HepG2 (cell line): ENCODE data around the gene ADAR. TPM values are rescaled to one million over a fixed set of nuclear protein-coding genes. Genes with fewer than 3 reads are reported as not detected.

Source experiments
- ATAC-seq: fragments of 200-7000 bp; cut with Tn5 transposase; 3 replicates; pipeline ENCODE4 v1.9.1; 2020; ENCODE audit warnings: mild to moderate bottlenecking, moderate library complexity
- BruUV-seq: library from RNA; stranded (reverse); fragments of 400-500 nt; replicated peaks from 2 replicates; lab custom pipeline; 2021; lab: Mats Ljungman, UMichigan
- CTCF ChIA-PET: fragments of 300-600 bp; formaldehyde crosslinking; extraction: SDS; loops from one replicate; lab custom pipeline; 2021; ENCODE audit warnings: low total read pairs, inconsistent platforms, low intra/inter-chr PET ratio; lab: Yijun Ruan, JAX
- POLR2A ChIA-PET: fragments of 350-600 bp; sonication (Branson Sonifier 250); formaldehyde crosslinking; loops from one replicate; lab custom pipeline; 2020; ENCODE audit warnings: antibody characterized with exemption, inconsistent platforms; lab: Yijun Ruan, JAX
- DNase-seq: peaks from one replicate; pipeline ENCODE4 v3.0.0-alpha.2; 2015; ENCODE audit warnings: low spot score
- FAIRE-seq: peaks from 3 replicates; lab custom pipeline; 2011; peaks lifted over from hg19 to GRCh38; lab: Jason Lieb, UNC
- H2AFZ ChIP-seq: one replicate; pipeline ENCODE4 v1.6.1; 2011; ENCODE audit warnings: low read length, inconsistent platforms
- H3K27ac ChIP-seq: fragments of 300-600 bp; 3 replicates; pipeline ENCODE4 v1.8.0; 2011; ENCODE audit warnings: mixed run types, mild to moderate bottlenecking, mixed read lengths, low read length, inconsistent platforms; ENCODE audit not compliant: insufficient read depth; ENCODE audit errors: extremely low read length
- H3K27me3 ChIP-seq, 2 experiments: fragments of 200-600 bp in 1 of 2; 2 replicates in 1 of 2; 3 replicates in 1 of 2; pipeline versions ENCODE4 v1.6.0 to v1.8.0; 2011; ENCODE audit warnings: low read length in 2 of 2, mild to moderate bottlenecking in 2 of 2, moderate library complexity in 2 of 2, inconsistent platforms in 1 of 2; ENCODE audit not compliant: insufficient read depth in 2 of 2, control insufficient read depth in 1 of 2
- H3K36me3 ChIP-seq, 2 experiments: fragments of 200-600 bp in 1 of 2; replicated peaks in 1 of 2; 2 replicates in 1 of 2; 3 replicates in 1 of 2; pipeline versions ENCODE4 v1.5.1 to v1.8.0; 2011; ENCODE audit warnings: low read length in 2 of 2, inconsistent platforms in 1 of 2; ENCODE audit not compliant: insufficient read depth in 2 of 2, control insufficient read depth in 1 of 2
- H3K4me1 ChIP-seq: 2 replicates; pipeline ENCODE4 v1.5.1; 2012; ENCODE audit warnings: low read length, inconsistent platforms; ENCODE audit not compliant: insufficient read depth
- H3K4me2 ChIP-seq: 2 replicates; pipeline ENCODE4 v1.6.0; 2011; ENCODE audit warnings: low read depth, low read length, inconsistent platforms
- H3K4me3 ChIP-seq, 3 experiments: fragments of 200-600 bp in 1 of 3; sonication (generic), shearing (Covaris generic) in 1 of 3; replicated peaks in 1 of 3; 2 replicates each; pipeline ENCODE4 v1.5.1; 2011 to 2016; ENCODE audit warnings: low read length in 3 of 3, inconsistent platforms in 2 of 3, low read depth in 2 of 3, mild to moderate bottlenecking in 2 of 3, control low read depth in 1 of 3, mixed read lengths in 1 of 3; ENCODE audit not compliant: insufficient read depth in 1 of 3
- H3K79me2 ChIP-seq: one replicate; pipeline ENCODE4 v1.6.1; 2011; ENCODE audit warnings: low read length, inconsistent platforms; ENCODE audit not compliant: insufficient read depth
- H3K9ac ChIP-seq: 2 replicates; pipeline ENCODE4 v1.6.0; 2011; ENCODE audit warnings: mild to moderate bottlenecking, low read depth, low read length, inconsistent platforms; ENCODE audit not compliant: insufficient read depth
- H3K9me3 ChIP-seq: 2 replicates; pipeline ENCODE4 v1.5.1; 2012; ENCODE audit warnings: mild to moderate bottlenecking, low read length
- H4K20me1 ChIP-seq: 2 replicates; pipeline ENCODE4 v1.6.0; 2011; ENCODE audit warnings: inconsistent platforms, mild to moderate bottlenecking, low read length, moderate library complexity; ENCODE audit not compliant: insufficient read depth
- ATF1 ChIP-seq: IDR thresholded peaks from 2 replicates; pipeline ENCODE4 v1.6.1; 2016; ENCODE audit warnings: mild to moderate bottlenecking, control low read depth
- NFIC ChIP-seq: IDR thresholded peaks from 2 replicates; pipeline ENCODE4 v1.6.1; 2012; ENCODE audit warnings: mild to moderate bottlenecking, low read length, inconsistent platforms
- NFKB2 ChIP-seq: sonication (generic); formaldehyde crosslinking; IDR thresholded peaks from 2 replicates; pipeline ENCODE4 v1.4.0; 2020; ENCODE audit warnings: missing genetic modification reagents, borderline replicate concordance
- NR2F6 ChIP-seq, 2 experiments: IDR thresholded peaks; 2 replicates each; pipeline ENCODE4 v1.6.1; 2016; ENCODE audit warnings: antibody characterized with exemption in 1 of 2, mild to moderate bottlenecking in 1 of 2
- RBM22 ChIP-seq: fragments of 200-400 bp; formaldehyde crosslinking; optimal IDR thresholded peaks from 2 replicates; pipeline ENCODE3; 2017; ENCODE audit warnings: mild to moderate bottlenecking, low read length, moderate library complexity
- YEATS2 ChIP-seq: sonication (generic); formaldehyde crosslinking; IDR thresholded peaks from 2 replicates; pipeline ENCODE4 v1.4.0; 2020; ENCODE audit warnings: missing genetic modification reagents, borderline replicate concordance
- WGBS: methylation state at CpG from one replicate; pipeline ENCODE4 v1.1.6; 2017; ENCODE audit warnings: low lambda C conversion rate; 5-methylcytosine and 5-hydroxymethylcytosine counted together
- in situ Hi-C: cut with HindIII; loops from 2 replicates; pipeline ENCODE4 v1.10.0; 2017; ENCODE audit warnings: low pct_unique_long_range_greater_than_20kb; ENCODE audit not compliant: extremely low pct_ligation_motif_present
- intact Hi-C: fragments of 100-400 bp; cut with micrococcal nuclease; formaldehyde crosslinking; loops from one replicate; pipeline ENCODE4 v1.10.0; 2022; ENCODE audit not compliant: unreplicated experiment
- polyA plus RNA-seq, 8 experiments: library from polyadenylated mRNA; depleted of rRNA in 3 of 8; stranded (reverse) in 7 of 8; unstranded in 1 of 8; fragments of >200 nt; fragmentation: Illumina TruSeq in 4 of 8; extraction: Trizol in 4 of 8; gene quantifications; 2 replicates each; pipeline versions ENCODE4 v1.2.1 to v1.2.3, GENCODE V29; 2011 to 2016; ENCODE audit warnings: low read depth in 4 of 8, missing spikeins in 1 of 8, mixed read lengths in 1 of 8; ENCODE audit not compliant: insufficient read depth in 1 of 8
- total RNA-seq, 5 experiments: library from RNA; depleted of rRNA; stranded (reverse); fragments of >200 nt; fragmentation: Illumina TruSeq; extraction: Trizol; gene quantifications; 2 replicates each; pipeline ENCODE4 v1.2.3, GENCODE V29; 2016; ENCODE audit warnings: low read depth in 1 of 5
- TF ChIP-seq, protein P1 (sequence below): sonication (generic); formaldehyde crosslinking; conservative IDR thresholded peaks from 2 replicates; pipeline ENCODE4 v1.4.0; 2020; ENCODE audit warnings: missing genetic modification reagents
- TF ChIP-seq, protein P2 (sequence below): fragments of 450-650 bp; IDR thresholded peaks from 2 replicates; pipeline ENCODE4 v1.6.1; 2016

The ADAR gene
- total and polyA plus RNA-seq, 2 of the 13 experiments (the other 11 are each of a cell fraction or from before 2014, with no cell fraction given): 70.8 to 86.2 TPM

DNA sequence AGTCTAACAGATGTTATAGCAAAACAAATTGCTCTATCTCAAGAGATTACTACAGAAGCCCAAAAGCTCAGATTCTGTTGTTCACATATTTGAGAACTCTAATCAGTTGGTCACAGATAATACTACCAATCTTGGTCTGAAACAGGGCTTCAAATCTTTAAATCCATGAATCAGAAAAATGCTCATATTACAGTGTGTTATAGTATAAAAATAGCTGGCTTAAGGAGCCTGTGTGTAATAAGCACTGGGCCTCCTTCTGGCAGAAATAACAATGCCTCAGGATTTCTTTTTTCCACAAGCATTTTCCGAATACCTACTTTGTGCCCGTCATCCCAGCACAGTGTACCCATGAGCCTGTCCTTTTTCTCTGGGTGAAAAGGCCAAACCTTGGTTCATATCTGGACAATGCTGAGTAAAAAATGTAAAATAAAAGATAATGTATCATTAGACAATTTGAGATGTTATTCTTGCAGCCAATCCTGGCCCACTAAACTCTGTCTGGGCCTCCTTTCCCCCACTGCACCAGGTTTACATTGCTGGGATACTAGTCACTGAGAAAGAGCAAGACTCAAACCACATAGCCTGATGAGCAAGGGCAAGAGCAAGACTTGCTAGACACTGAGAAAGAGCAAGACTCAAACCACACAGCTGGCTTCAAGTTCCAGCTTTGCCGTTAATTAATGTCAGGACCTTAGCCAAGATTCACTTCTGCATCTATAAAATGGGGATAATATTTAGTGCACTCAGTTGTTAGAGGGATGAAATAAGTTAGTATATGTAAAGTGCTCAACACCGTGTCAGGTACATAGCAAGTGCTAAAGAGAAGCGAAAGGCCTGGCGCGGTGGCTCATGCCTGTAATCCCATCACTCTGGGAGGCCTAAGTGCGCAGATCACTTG is 17.0 kb upstream of the ADAR start (continued):
- TF ChIP-seq, protein P1, sequence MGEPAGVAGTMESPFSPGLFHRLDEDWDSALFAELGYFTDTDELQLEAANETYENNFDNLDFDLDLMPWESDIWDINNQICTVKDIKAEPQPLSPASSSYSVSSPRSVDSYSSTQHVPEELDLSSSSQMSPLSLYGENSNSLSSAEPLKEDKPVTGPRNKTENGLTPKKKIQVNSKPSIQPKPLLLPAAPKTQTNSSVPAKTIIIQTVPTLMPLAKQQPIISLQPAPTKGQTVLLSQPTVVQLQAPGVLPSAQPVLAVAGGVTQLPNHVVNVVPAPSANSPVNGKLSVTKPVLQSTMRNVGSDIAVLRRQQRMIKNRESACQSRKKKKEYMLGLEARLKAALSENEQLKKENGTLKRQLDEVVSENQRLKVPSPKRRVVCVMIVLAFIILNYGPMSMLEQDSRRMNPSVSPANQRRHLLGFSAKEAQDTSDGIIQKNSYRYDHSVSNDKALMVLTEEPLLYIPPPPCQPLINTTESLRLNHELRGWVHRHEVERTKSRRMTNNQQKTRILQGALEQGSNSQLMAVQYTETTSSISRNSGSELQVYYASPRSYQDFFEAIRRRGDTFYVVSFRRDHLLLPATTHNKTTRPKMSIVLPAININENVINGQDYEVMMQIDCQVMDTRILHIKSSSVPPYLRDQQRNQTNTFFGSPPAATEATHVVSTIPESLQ (CRISPR knock-in tag): no peak
- TF ChIP-seq RBM22: no peak

DNA sequence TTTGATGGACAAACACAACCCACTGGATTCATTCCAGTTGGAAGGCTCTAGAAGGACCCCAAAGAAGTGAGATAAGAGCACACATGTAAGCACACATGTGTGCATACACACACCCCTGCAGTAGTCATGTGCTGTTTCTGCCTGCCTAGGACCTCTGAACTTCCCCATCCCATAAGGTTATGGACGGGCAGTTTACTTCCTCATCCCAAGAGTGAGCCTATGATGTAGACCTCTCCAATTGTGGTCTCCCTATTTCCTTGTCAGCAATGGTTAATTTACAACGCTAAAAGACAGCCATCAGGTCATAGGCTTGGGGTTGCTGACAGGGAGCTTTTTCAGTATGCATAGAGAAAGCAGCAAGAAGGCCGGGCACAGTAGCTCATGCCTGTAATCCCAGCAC is 15.4 kb upstream of the ADAR start:
- CTCF ChIA-PET: no interaction called here
- Histone ChIP-seq H3K27ac (no peak overlapping the region), H3K36me3 (peaks cover 0 to 12% of the 10 kb centered on the region in 2 experiments; a peak in 2 of 5 replicates), H3K4me2 (no peak overlapping the region), H3K27me3 (no peaks in the 10 kb centered on the region; a peak in 1 of 5 replicates), H3K9me3 (no peaks in the 10 kb centered on the region), H3K9ac (no peak overlapping the region), H3K4me1 (peaks cover 37% of the 10 kb centered on the region), H3K4me3 (no peak overlapping the region), H3K79me2 (peaks cover 92% of the 10 kb centered on the region), H2AFZ (no peak overlapping the region), H4K20me1 (peaks cover 39% of the 10 kb centered on the region)
- POLR2A ChIA-PET: no interaction called here
- BruUV-seq: no TSS peak
- 100% methylated on average over 3 of the region's 3 CpGs for WGBS
- no peak for ATAC-seq
- DNase-seq: no peak
- in situ Hi-C loops: no loop called here
- FAIRE-seq: no peak
- intact Hi-C loops: no loop called here
- TF ChIP-seq ATF1 (CRISPR knock-in tag) (no peak), NFIC (no peak), YEATS2 (CRISPR knock-in tag) (no peak), NR2F6 (IDR thresholded peaks at IDR 0.05) (no peak), NR2F6 (CRISPR knock-in tag; IDR thresholded peaks at IDR 0.05) (no peak), NFKB2 (CRISPR knock-in tag) (no peak)
- TF ChIP-seq, protein P2, sequence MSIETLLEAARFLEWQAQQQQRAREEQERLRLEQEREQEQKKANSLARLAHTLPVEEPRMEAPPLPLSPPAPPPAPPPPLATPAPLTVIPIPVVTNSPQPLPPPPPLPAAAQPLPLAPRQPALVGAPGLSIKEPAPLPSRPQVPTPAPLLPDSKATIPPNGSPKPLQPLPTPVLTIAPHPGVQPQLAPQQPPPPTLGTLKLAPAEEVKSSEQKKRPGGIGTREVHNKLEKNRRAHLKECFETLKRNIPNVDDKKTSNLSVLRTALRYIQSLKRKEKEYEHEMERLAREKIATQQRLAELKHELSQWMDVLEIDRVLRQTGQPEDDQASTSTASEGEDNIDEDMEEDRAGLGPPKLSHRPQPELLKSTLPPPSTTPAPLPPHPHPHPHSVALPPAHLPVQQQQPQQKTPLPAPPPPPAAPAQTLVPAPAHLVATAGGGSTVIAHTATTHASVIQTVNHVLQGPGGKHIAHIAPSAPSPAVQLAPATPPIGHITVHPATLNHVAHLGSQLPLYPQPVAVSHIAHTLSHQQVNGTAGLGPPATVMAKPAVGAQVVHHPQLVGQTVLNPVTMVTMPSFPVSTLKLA: peak; percentile 54; the same call in 1 of the 2 replicates
